HEK293 (cell line): ENCODE results near the gene CAB39.

ENCODE experiments used
- YY1 ChIP-seq: fragments of 450-650 bp; formaldehyde crosslinking; IDR thresholded peaks from 2 replicates; pipeline ENCODE4 v1.5.1; 2018; ENCODE audit warnings: missing biosample characterization, missing genetic modification characterization
- ZNF248 ChIP-seq: fragments of 450-650 bp; formaldehyde crosslinking; IDR thresholded peaks from 2 replicates; pipeline ENCODE4 v1.5.1; 2017; ENCODE audit warnings: missing biosample characterization, missing genetic modification characterization
- TF ChIP-seq, protein P1 (sequence below): fragments of 450-650 bp; formaldehyde crosslinking; IDR thresholded peaks from 2 replicates; pipeline ENCODE4 v1.5.1; 2016; ENCODE audit warnings: missing biosample characterization, missing genetic modification characterization
- TF ChIP-seq, protein P2 (sequence below): sonication (generic); formaldehyde crosslinking; IDR thresholded peaks from 2 replicates; pipeline ENCODE4 v1.8.1; 2022; ENCODE audit warnings: mild to moderate bottlenecking, moderate library complexity, missing genetic modification reagents
- TF ChIP-seq, protein P3 (sequence below): fragments of 450-650 bp; formaldehyde crosslinking; IDR thresholded peaks from 2 replicates; pipeline ENCODE4 v1.5.1; 2016; ENCODE audit warnings: missing biosample characterization, missing genetic modification characterization

DNA sequence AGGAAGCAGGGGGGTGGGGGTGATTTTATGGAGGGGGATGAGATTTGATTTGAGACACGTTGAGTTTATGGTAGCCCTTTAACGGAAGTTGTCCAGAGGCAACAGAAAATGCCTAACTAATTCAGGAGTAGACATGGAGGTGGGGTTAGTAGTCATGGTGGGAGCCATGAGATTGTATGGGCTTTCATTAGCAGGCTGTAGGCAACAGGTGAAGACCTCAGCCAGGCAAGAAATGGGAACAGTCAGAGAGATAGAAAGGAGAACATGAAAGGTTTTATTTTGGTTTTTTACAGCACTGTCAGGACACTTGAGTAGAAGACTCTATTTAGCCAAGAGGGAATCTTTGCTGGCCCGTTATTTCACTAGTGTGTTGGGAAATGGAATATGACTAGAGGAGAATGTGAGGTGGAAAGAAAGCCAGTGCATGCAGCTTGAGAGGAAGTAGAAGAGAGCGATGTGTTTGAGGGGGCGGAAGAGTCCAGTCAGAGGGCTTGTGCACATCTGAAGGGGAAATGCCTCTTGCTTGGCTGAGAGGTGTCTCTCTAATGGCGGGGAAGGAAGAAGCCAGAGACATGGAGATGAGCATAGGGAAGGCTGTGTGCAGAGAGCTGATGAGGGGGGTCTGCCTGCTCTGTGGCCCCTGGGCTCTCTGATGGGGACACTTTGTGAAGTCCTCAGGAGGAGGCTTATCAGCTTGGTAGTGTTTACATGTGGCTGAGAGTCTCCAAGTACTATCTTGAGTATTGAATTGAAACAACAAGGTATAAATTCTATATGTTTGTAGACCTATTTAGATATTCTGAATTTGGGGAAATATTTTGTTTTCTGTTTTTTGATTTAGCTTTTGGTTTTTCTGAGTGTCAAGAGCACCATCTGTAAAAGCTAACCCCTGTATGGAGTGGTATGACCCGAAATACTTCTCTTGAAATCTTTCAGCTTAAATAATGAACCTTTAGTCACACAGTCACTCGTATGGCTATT lies 85.2 kb downstream of the CAB39 start:
- no peak for TF ChIP-seq YY1 (tag by site-specific recombination)
- TF ChIP-seq ZNF248 (tag by site-specific recombination), result no peak
- TF ChIP-seq, protein P1, sequence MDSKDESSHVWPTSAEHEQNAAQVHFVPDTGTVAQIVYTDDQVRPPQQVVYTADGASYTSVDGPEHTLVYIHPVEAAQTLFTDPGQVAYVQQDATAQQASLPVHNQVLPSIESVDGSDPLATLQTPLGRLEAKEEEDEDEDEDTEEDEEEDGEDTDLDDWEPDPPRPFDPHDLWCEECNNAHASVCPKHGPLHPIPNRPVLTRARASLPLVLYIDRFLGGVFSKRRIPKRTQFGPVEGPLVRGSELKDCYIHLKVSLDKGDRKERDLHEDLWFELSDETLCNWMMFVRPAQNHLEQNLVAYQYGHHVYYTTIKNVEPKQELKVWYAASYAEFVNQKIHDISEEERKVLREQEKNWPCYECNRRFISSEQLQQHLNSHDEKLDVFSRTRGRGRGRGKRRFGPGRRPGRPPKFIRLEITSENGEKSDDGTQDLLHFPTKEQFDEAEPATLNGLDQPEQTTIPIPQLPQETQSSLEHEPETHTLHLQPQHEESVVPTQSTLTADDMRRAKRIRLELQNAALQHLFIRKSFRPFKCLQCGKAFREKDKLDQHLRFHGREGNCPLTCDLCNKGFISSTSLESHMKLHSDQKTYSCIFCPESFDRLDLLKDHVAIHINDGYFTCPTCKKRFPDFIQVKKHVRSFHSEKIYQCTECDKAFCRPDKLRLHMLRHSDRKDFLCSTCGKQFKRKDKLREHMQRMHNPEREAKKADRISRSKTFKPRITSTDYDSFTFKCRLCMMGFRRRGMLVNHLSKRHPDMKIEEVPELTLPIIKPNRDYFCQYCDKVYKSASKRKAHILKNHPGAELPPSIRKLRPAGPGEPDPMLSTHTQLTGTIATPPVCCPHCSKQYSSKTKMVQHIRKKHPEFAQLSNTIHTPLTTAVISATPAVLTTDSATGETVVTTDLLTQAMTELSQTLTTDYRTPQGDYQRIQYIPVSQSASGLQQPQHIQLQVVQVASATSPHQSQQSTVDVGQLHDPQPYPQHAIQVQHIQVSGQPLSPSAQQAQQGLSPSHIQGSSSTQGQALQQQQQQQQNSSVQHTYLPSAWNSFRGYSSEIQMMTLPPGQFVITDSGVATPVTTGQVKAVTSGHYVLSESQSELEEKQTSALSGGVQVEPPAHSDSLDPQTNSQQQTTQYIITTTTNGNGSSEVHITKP (tag by site-specific recombination), result peak; percentile 69
- TF ChIP-seq, protein P2, sequence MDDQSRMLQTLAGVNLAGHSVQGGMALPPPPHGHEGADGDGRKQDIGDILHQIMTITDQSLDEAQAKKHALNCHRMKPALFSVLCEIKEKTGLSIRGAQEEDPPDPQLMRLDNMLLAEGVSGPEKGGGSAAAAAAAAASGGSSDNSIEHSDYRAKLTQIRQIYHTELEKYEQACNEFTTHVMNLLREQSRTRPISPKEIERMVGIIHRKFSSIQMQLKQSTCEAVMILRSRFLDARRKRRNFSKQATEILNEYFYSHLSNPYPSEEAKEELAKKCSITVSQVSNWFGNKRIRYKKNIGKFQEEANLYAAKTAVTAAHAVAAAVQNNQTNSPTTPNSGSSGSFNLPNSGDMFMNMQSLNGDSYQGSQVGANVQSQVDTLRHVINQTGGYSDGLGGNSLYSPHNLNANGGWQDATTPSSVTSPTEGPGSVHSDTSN, result no peak
- TF ChIP-seq, protein P3, sequence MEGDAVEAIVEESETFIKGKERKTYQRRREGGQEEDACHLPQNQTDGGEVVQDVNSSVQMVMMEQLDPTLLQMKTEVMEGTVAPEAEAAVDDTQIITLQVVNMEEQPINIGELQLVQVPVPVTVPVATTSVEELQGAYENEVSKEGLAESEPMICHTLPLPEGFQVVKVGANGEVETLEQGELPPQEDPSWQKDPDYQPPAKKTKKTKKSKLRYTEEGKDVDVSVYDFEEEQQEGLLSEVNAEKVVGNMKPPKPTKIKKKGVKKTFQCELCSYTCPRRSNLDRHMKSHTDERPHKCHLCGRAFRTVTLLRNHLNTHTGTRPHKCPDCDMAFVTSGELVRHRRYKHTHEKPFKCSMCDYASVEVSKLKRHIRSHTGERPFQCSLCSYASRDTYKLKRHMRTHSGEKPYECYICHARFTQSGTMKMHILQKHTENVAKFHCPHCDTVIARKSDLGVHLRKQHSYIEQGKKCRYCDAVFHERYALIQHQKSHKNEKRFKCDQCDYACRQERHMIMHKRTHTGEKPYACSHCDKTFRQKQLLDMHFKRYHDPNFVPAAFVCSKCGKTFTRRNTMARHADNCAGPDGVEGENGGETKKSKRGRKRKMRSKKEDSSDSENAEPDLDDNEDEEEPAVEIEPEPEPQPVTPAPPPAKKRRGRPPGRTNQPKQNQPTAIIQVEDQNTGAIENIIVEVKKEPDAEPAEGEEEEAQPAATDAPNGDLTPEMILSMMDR (tag by site-specific recombination), result no peak
